ENCODE results near the gene ADAMTSL1.

ADAMTSL1 gene

DNA sequence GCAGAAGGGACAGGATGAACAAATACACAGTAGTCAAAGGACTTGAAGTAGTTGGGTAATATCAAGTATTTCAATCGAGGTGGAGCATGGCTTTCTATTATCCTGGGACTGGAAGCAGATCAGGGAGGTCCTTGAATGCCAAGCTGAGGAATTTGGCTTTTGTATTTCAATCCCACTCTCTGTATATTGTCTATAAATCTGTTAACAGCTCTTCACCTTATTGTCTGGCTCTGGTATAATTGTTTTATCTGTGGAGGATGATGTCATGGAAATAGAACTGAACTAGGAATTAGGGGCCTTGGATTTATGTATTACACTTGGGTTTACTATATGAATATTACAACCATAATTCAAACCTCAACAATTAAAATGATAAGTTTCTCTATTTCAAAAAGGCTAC, 6.3 kb upstream of the ADAMTSL1 start:
- no peak for DNase-seq (ENCODE audit: low read depth)

DNA sequence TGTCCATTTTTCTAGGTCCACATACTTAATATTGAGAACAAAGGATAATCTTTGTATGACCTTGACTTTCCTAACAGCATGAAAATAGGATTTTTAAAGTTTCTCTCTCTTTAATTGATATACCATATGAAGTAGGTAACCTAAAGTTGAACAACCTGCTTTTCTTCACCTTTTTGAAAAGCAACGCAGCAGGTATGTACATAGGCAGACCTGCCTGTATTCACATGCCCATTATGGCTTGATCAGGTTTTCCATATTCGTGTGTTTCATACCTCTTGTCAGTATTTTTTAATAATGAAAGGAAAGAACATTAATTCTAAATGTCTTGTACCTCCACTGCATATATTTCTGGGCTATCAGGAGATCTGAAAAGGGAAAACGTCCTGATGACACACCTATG, 1.5 kb upstream of the ADAMTSL1 start:
- DNase-seq (ENCODE audit: low read depth) = no peak

DNA sequence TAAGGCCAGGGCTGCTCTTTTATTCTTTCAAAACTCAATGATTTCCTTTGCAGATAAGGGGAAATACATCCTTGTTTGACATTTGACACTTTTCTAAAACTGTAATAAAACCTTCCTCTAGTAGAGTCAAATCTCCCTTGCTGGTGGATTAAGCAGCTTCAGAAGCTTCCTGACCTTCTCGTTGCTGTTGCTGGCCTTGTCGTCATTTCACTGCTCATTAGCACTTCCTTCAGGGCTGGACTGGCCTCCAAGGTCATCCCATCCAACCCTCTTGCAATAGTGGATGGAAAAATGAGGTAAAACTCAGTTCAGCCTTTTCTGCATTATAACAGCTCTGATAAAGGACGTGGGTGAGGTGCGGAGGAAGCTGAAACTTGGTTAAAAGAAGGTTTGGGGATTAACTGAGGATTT, 1.1 kb upstream of the ADAMTSL1 start:
- DNase-seq (ENCODE audit: low read depth) = no peak

DNA sequence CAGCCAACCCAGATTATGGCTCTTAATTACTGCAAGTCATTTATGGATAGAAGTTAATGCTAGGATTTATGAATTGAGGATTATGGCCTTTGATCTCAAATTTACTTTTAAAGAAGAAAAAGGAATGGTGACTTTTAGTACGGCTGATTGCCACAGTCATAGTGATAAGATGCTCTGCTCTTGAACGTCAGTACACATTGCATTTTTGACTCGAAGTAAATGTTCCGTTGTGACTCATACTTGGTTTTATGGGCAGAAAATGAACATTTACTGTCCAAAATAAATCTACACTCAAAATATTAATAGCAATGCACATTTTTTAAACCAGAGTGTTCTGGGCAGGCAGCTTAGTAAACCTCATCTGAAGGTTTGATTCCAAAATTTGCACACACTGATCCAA, 830 bp downstream of the ADAMTSL1 start:
- no peak for DNase-seq (ENCODE audit: low read depth)

DNA sequence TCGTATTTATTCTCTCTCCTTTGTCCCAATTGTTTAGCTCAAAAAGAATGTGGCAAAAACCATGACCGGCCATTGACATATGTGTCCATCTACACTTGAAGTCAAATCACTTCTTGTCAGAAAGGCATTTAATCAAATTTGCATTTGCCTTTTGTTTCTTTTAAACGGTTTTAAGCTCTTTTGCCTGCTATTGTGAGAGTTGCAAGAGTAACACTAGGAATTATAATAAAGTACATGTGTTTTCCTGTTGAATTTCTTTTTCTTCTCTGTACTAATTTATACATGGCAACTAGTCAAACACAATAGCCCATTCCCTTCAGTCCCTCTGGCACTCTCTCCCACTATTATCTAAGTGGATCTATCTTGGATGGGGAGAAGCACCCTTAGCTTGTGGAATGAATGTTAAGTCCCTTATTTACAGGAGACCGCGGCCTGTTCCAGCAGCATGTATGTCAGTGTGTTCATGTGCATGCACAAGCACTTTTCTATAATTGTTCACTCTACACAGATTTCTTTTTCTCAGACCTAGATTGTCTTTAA, 3.2 kb downstream of the ADAMTSL1 start:
- no peak for DNase-seq (ENCODE audit: low read depth)

DNA sequence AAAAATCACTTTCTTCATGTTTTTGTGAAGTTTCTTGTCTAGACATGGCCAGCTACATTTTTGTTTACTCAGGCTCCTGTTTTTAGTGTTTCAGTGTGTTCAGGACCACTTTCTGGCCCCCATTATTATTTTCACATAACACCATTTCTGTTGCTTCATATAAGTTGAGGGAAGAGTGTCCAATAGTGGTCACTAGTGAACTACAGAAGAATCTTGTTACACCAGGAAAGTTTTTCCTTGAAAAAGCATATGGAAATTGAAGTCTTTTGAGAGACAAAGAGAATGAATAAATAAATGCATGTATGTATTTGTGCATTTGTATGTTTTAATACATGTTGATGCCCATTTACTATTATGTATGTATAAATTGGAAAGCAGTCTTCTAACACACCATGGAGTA, 3.8 kb downstream of the ADAMTSL1 start:
- no peak for DNase-seq (ENCODE audit: low read depth)

DNA sequence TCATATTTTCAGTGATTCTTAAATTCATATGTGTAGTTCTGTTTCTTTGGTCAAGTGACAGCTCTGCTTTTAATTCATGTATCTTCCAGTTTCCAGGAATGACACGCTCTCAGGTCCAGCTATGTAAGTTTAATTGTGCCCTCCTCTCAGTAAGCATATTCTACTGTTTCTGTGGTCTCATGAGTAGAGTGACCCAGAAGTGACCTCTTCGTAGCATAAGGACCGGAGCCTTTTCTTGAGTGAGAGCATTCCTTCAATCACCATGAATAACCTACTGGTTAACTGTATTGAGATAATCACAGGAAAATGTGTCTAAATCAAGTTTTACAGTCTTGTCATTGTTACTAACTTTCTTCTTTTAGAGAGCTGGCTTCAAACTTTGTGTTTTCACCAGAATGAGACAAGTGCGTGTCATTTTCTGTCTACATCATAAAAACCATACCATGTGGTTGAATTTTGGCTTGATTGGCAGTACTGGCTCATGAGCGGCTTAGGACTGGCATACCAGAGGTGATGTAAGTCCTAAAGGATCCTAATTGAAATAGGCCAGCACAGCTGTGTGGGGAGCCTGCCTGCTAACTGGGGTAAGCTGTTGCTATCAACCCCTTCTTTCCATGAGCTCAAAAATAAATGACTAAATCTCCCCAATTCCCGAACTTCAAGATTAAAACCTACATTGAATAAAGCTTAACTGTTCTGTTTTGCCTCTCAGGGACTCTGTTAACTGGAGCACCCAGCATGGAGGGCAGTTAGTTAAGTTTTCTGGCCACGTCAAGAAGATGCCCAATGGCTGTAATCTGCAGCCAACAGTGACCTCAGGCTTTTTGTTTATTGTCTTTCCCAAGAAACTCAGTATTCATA, 4.8 kb downstream of the ADAMTSL1 start:
- DNase-seq (ENCODE audit: low read depth) = no peak

DNA sequence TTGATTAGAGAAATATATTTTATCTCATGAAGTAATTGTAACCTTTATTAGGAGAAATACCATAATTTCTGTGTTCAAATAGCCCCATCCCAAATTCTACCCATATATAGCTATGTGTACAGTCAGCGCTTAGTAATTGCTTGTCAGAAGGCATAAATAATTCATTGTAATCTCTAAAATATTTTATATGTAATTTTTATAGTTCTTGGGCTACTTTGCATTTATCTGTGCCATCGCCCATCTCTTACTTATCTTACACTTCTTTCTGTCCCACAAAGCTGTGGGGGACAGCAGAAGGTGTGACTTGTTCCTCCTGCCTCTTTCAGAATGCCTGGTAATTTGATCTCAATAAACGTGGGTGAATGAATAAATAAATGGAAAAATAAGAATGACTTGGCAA, 5.5 kb downstream of the ADAMTSL1 start:
- no peak for DNase-seq (ENCODE audit: low read depth)

DNA sequence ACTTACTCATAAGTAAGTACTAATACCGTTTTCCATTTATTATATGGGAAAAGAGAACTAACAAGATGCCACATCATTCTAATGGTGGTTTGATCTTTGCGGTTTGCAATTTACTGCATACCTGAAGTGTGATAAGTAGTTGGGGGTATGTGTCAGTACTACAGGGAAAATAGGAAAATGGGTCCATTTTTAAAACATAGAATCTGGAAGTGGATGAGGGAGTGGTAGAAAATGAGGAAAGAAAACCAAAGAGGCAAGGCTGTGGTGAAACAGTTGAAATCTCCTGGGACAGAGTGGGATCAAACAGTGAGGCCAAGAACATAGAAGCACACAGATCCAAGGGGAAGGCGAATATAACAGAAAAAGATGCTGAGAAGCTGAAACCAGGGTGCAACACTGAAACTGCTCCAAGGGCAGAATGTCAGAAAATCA, 6.7 kb downstream of the ADAMTSL1 start:
- no peak for DNase-seq (ENCODE audit: low read depth)

DNA sequence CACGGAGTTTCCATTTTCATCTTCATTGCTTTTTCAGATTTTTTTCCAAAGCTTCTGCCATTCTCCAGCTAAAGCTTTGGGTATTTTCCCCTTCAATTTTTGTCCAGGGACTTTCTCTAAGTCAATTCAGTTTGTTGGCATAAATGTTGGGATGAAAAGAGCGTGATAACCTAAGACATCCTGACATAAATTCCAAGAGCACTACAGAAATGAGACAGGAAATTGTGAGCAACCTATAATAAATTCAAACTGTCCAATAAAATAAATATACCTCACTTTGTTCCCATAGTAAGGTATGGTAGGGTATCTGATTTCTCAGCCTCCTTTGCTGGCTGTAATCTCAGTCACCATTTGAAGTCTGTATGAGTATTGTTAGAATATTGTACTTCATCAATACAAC, 8.4 kb downstream of the ADAMTSL1 start:
- DNase-seq (ENCODE audit: low read depth) = no peak

DNA sequence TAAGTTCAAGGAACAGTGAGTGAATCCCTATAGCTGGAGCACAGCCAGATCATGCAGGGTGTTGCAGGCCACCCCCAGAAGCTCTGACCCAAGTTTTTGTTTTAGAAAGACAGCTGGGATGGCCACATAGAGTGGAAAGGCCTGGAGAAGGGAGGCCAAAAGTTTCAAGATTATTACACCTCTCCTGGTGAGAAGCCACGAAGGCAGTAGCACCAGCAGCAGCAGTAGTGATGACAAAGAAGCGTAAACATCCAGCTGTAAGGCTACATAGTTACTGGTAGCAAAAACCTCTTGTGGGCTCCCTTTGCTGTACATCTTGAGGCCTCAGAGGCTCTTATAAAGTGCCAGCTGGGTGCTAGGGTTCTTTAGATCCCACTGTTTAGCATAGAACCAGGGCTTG, 11.8 kb downstream of the ADAMTSL1 start:
- no peak for DNase-seq (ENCODE audit: low read depth)

DNA sequence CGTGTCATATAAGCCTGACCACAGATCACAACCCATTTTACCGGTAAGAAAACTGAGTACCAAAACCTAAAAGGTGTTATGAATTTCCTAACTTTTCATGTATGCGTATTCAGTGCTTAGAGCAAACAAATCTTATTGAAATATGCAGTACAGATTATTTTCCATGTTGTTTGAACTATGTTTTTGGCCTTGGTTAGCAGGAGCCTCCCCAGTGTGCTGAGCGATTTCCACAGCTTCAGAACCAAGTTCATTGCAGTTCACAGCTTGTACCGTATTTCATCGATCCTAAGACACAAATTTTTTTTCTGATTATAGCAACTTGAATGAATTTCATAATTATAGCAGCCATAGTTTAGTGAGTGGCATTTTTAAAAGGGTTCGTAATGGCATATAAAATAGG, 13.7 kb downstream of the ADAMTSL1 start:
- no peak for DNase-seq (ENCODE audit: low read depth)

DNA sequence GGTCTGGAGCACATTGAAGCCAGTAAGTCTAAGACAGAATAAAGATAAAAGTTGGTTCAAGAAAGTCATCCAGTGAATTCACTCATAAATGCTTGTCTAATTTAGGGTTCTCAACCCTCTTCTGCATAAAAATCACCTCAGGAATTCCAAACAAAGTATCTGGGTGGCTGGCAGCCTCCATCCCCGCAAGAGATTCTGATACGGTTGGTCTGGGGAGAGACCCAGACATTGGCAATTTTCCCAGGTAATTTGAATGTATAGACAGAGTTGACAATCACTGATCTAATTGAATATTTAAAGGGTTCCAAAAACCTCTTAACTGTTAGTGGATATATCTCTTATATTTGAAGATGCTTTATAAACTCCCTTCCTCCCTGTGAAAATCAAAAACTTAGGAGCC, 14.9 kb downstream of the ADAMTSL1 start:
- no peak for DNase-seq (ENCODE audit: low read depth)

DNA sequence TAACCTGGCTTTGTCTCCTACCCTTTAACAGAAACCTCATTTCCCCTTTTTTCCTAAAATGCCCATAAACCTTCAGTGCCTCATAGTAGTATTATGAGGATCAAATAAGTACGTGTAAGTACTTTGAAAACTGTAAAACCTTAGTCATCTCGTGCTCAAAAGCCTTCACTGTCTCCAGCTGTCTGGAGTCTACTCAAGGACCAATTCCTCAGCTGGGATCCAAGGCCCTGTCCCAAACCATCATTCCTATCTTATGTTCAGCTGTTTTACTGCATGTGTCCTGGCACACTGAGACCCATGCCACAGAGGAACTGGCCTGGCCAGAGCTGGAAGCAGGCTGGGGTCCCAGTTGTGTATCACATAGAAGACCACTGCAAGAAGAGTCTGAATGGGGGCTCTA, 15.9 kb downstream of the ADAMTSL1 start:
- no peak for DNase-seq (ENCODE audit: low read depth)

DNA sequence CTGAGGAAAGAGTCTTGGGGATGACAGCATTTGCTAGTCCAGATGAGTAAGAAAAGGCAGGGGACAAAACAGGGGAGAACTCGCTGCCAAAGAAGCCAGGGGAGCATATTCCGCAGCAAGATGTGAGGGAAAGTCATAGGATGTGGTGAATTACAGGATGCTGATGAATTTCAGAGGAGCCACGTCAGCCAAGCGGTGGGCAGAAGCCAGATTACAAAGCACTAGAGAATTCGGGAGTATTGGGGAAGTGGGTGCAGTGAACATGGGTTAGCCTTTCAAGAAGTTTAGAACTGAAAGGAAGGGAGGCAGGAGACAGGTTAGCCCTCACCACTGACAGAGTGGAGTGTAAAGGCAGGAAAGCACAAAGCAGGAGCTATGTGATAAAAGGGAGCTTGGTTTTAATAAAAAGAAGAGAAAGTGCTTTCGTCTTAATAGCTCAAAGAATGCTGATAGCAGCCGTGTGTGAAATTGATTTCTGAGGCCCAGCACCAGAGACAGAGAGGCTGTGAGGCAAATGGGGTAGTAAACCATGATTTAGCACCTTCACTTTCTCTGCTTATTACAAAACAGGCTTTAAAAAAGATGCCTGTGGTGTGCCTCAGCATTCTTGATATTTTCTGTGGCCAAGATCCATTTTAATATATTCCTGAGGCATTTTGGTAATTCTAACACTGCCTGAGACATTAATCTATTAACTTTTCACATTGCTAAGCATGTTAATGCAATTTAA, 16.9 kb downstream of the ADAMTSL1 start:
- DNase-seq (ENCODE audit: low read depth) = no peak

DNA sequence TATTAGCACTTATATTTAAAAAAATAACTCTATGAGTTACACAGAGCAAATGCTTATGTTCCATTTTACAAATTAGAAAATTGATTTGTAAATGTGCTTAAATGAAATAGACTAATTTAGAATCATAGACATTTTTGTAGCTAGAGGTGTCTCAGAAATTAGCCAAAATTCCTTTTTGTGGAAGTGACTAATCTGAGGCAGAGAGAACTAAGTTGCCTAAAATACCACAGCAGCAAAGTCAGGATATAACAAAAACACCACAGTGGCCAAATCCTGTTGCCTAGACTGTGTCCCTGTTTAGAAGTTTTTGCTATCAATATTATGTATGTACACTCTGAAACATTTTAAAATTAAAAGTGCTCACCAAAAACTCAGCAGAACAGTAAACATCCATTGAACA, 18.7 kb downstream of the ADAMTSL1 start:
- DNase-seq (ENCODE audit: low read depth) = no peak

DNA sequence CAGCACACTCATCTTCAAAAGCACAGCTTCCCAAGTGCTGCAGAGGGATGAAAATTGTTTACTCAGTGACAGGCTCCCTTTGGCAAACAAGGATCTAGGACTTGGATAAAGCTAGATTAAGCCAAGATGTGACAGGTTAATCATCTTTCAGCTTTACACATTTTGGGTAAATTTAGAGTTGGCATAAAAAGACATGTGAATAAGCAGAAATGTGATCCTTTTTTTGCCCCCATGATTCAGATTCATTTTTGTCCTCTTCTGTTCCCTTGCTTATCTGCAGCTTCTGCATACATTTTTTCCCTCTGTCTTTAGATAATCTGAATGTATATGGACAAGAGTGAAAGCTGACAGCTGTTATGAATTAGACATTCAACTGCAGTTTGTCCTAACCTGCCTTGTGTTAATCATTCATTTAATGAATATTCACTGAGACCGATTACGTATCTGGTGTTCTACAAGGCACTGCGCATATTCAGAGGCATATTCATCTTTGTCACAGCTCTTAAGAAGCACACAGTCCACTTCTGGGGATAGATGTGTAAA, 19.6 kb downstream of the ADAMTSL1 start:
- no peak for DNase-seq (ENCODE audit: low read depth)

DNA sequence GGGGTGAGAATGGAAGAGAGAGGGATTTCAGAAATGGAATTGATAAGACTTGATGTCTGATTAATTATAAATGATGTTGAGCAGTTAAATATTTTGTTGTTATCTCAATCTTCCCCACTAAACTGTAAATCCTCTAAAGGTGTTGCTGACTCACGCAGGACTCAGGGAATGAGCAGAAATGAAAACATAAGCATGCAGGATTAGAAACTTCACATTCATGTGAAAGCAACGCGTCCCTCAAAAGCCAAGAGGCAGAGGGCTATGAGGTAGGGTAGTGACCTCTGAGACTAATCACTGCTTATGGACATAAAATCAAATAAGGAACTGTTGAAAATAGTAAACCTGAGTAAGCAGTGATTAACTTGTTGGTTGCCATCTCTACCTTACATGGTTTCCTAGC, 21.1 kb downstream of the ADAMTSL1 start:
- no peak for DNase-seq (ENCODE audit: low read depth)

DNA sequence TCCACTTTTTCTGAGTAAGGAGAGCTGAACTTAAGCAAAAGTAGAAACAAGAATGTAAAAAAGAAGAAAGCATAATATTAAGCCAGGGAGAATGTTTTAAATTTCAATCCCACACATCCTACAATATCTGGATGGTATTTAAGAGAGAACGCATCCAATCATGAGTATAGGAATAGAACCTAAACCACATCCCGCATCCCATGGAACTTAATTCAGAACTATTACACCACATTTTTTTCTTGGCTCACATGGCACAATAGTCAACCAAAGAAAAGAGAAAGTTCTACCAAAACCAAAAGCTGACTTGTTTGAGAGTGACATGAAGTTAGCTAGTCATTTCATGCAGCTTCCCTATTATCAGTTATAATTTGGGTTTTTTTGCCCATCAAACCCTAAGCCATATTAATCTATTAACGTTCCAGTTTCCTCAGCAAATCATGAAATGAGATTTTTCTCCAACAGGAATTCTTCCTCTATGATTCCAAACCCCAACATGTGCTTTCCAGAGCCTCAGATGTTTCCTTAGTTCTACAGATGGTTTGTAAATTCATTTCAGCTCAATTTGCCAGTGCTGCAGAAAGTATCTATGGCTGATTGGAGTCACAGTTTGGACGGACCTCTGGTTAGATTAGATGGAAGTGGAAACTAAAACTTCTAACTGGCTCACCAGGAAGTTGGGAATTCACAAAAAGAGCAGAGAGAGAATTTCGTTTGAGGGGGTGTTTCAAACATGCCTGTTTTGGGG, 22.5 kb downstream of the ADAMTSL1 start:
- no peak for DNase-seq (ENCODE audit: low read depth)

DNA sequence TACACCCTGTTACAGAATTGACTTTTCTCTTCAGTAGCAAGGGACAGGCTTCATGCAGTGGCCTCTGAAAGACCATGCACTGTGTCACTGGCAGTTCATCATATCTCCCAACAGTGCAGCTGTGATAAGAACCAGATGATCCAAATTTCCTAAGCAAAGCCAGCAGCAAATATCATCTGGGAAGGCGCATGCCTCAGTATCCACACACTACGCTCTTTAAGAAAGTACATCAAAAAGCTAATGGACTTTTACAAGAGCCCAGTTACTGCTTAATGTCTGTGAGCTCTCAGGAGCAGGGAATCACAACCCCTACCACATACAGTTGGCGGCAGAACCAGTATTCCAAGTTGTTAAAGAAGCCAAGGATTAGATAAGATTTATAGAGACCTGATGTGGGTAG, 25.1 kb downstream of the ADAMTSL1 start:
- DNase-seq (ENCODE audit: low read depth) = no peak

DNA sequence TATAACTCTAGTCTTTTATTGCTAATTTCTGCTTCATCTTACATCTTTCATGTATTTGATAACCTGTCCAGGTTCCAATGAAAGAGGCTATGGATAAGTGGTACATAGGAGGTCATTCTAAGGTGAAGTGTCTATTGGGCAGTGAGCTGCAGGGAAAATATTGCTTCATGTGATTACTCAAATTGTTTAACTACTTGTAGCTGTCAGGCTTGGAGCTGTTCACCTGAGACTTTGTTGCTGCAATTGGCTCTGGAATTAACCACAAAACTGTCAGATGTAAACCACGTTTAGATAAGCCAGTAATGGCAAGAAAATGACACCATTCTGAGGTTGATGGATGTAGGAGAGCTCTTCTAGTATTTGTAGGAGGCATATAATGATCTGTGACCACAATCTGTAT, 26.0 kb downstream of the ADAMTSL1 start:
- no peak for DNase-seq (ENCODE audit: low read depth)

DNA sequence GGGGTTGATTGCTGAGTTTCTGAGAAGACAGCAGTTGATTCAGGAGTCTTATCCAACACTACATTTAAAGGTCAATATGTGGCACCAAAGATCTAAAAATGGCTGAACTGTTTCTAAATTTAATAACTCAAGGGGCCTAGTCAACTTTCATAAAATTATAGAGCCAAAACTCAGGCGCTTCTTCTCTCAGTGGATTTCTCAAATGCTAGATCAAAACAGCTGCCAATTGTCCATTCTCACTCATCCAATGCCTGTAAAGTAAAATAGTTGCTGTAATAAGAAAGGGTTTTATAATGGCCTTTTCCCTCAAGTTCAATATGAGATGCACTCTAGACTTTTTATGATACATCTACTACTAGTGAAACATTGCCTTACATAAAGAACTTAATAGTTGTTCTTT, 26.5 kb downstream of the ADAMTSL1 start:
- DNase-seq (ENCODE audit: low read depth) = no peak
